Colonic mucosa (tissue), 4 donors: Measurements from ENCODE around the gene SND1. TPM values are rescaled to one million over a fixed set of nuclear protein-coding genes. Genes with fewer than 3 reads are reported as not detected.

Source experiments
- DNase-seq: peaks from one replicate; pipeline ENCODE4 v3.0.0-alpha.2; 2020
- H3K27ac ChIP-seq: fragments of 200-600 bp; one replicate; pipeline ENCODE4 v1.8.0; 2021
- H3K27me3 ChIP-seq: fragments of 200-600 bp; one replicate; pipeline ENCODE4 v1.8.0; 2021
- H3K36me3 ChIP-seq: fragments of 200-600 bp; one replicate; pipeline ENCODE4 v1.8.0; 2021
- H3K4me1 ChIP-seq: fragments of 200-600 bp; one replicate; pipeline ENCODE4 v1.8.0; 2021; ENCODE audit warnings: mild to moderate bottlenecking
- H3K4me3 ChIP-seq: fragments of 200-600 bp; one replicate; pipeline ENCODE4 v1.8.0; 2021
- H3K9ac ChIP-seq, 2 donors: one replicate each; pipeline ENCODE4 v1.7.0; 2013; ENCODE audit warnings: control low read depth in 2 of 2, low read depth in 2 of 2, low read length in 2 of 2
- H3K9me3 ChIP-seq: fragments of 200-600 bp; one replicate; pipeline ENCODE4 v1.8.0; 2021
- CTCF ChIP-seq: fragments of 200-600 bp; IDR thresholded peaks from one replicate; pipeline ENCODE4 v1.8.0; 2022; ENCODE audit warnings: antibody characterized with exemption, mild to moderate bottlenecking
- intact Hi-C: fragments of 100-400 bp; cut with DNase I; formaldehyde crosslinking; loops from one replicate; pipeline ENCODE4 v1.14.1; 2022
- total RNA-seq, 2 donors: library from RNA; stranded (reverse); fragmentation: NEBNext Ultra II Directional in 1 of 2; extraction: Animal tissue kit (Norgen Biotek cat#: 25700) in 1 of 2; gene quantifications; one replicate each; pipeline ENCODE4 v1.2.1, GENCODE V29; 2021
- donor health status: healthy.
- donor health status: DM: no; HTN: no; CAD: no.
- donor health status: DM: no; HTN: no; CAD: no.

Gene SND1
- total RNA-seq, 2 donors from 2014 or later = 134 to 163 TPM

- DNase-seq = no peak
- H3K9ac ChIP-seq = no peak overlapping the region
- no peaks in the 10 kb centered on the region for H3K36me3 ChIP-seq
- H3K27me3 ChIP-seq = no peaks in the 10 kb centered on the region
- intact Hi-C loops = no loop called here
- no peaks in the 10 kb centered on the region for H3K9me3 ChIP-seq
- H3K4me3 ChIP-seq = no peak overlapping the region
- TF ChIP-seq CTCF = no peak
- H3K4me1 ChIP-seq = no peaks in the 10 kb centered on the region
- H3K27ac ChIP-seq = no peak overlapping the region
These were observed 38.3 kb downstream of the SND1 start for GRCh38 chr7:127690337-127690736.

- no peaks in the 10 kb centered on the region for H3K9me3 ChIP-seq
- H3K4me1 ChIP-seq = no peaks in the 10 kb centered on the region
- no peaks in the 10 kb centered on the region for H3K27me3 ChIP-seq
- H3K36me3 ChIP-seq = no peaks in the 10 kb centered on the region
- DNase-seq = no peak
- H3K9ac ChIP-seq = no peak overlapping the region
- H3K4me3 ChIP-seq = no peak overlapping the region
- intact Hi-C loops = no loop called here
- H3K27ac ChIP-seq = no peak overlapping the region
- no peak for TF ChIP-seq CTCF
These were observed 38.8 kb downstream of the SND1 start for GRCh38 chr7:127690806-127691205.

- no peaks in the 10 kb centered on the region for H3K9me3 ChIP-seq
- TF ChIP-seq CTCF = no peak
- DNase-seq = no peak
- H3K36me3 ChIP-seq = no peaks in the 10 kb centered on the region
- intact Hi-C loops = no loop called here
- H3K9ac ChIP-seq = no peak overlapping the region
- H3K27me3 ChIP-seq = no peaks in the 10 kb centered on the region
- H3K4me3 ChIP-seq = no peak overlapping the region
- no peak overlapping the region for H3K27ac ChIP-seq
- no peaks in the 10 kb centered on the region for H3K4me1 ChIP-seq
These were observed 40.2 kb downstream of the SND1 start for GRCh38 chr7:127692200-127692599.

GRCh38 chr7:127699853-127700252, 47.9 kb downstream of the SND1 start:
- no peak overlapping the region for H3K9ac ChIP-seq
- no peaks in the 10 kb centered on the region for H3K27me3 ChIP-seq
- no peak overlapping the region for H3K4me3 ChIP-seq
- no peak overlapping the region for H3K27ac ChIP-seq
- TF ChIP-seq CTCF = no peak
- no peaks in the 10 kb centered on the region for H3K4me1 ChIP-seq
- no peaks in the 10 kb centered on the region for H3K9me3 ChIP-seq
- DNase-seq = no peak
- peaks cover 5% of the 10 kb centered on the region for H3K36me3 ChIP-seq
- intact Hi-C loops = loop anchor here (10.0 kb wide), 1 partner anchor 435 kb away; no protein-coding TSS in a partner anchor

GRCh38 chr7:127702052-127702652, 50.2 kb downstream of the SND1 start:
- no peaks in the 10 kb centered on the region for H3K27me3 ChIP-seq
- no peaks in the 10 kb centered on the region for H3K4me1 ChIP-seq
- TF ChIP-seq CTCF = no peak
- intact Hi-C loops = loop anchor here (10.0 kb wide), 1 partner anchor 433 kb away; no protein-coding TSS in a partner anchor
- H3K36me3 ChIP-seq = peaks cover 5% of the 10 kb centered on the region
- H3K9ac ChIP-seq = no peak overlapping the region
- no peak overlapping the region for H3K27ac ChIP-seq
- no peak for DNase-seq
- no peak overlapping the region for H3K4me3 ChIP-seq
- no peaks in the 10 kb centered on the region for H3K9me3 ChIP-seq
